ENCODE measurements around the gene UGT1A10. TPM values are rescaled to one million over a fixed set of nuclear protein-coding genes. Genes with fewer than 3 reads are reported as not detected.

The UGT1A10 gene
- total RNA-seq, 1 experiment from 2014 or later: not detected

DNA sequence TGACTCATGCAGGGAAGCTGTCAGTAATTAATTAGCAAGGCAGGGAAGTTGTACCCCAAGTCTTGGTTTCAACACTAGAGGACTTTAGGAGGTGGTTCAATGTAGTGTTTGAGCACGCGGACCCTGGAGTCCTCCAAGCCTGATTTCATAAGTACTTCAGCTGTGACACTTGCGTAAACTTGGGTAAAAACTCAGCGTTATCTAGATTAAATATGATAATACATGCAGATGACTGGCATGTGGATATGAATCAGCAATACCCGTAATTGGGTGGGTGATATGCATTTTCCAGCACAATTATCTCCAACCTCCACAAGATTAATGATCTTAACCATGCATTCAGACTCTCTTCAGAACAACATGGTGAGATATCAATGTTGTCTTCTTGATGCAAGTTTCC is 50.7 kb downstream of the UGT1A10 start:
- Mint-ChIP-seq H3K27me3 (ENCODE audit: low read depth) (no peaks in the 10 kb centered on the region; the same call in 1 of the 2 replicates), H3K4me1 (peaks cover 20 to 26% of the 10 kb centered on the region in 2 experiments), H3K4me3 (no peak overlapping the region), H3K9me3 (no peaks in the 10 kb centered on the region; a peak in 2 of 5 replicates), H3K27ac (no peak overlapping the region), H3K36me3 (ENCODE audit: insufficient read depth in 1 of 3, low read depth in 3 of 3) (no peaks in the 10 kb centered on the region; a peak in 1 of 7 replicates)
- Histone ChIP-seq H3K18ac (ENCODE audit: insufficient read length, low read depth, low read length) (no peak overlapping the region), H3K4me1 (ENCODE audit: insufficient read depth, low read length) (peaks cover 3% of the 10 kb centered on the region; the same call in 1 of the 2 replicates), H3T11ph (ENCODE audit: low read length) (no peak overlapping the region), H3K27me3 (ENCODE audit: insufficient read depth, low read length) (no peaks in the 10 kb centered on the region), H3K14ac (ENCODE audit: insufficient read depth, low read length) (no peak overlapping the region), H4K91ac (ENCODE audit: insufficient read length, low read depth, low read length) (no peak overlapping the region), H4K8ac (replicated peaks; ENCODE audit: insufficient read length, low read depth, low read length) (no peak overlapping the region), H3K56ac (ENCODE audit: insufficient read length, low read depth, low read length) (no peak overlapping the region), H3K23ac (ENCODE audit: insufficient read length, low read depth, low read length) (no peak overlapping the region), H4K20me1 (ENCODE audit: control insufficient read depth, insufficient read depth, insufficient read length) (no peaks in the 10 kb centered on the region), H3K9ac (ENCODE audit: extremely low read depth, insufficient read length, low read length) (no peak overlapping the region), H2BK15ac (ENCODE audit: low read depth, low read length) (no peak overlapping the region), H3K27ac (ENCODE audit: insufficient read length, low read depth, low read length) (no peak overlapping the region), H2BK5ac (ENCODE audit: insufficient read length, low read length) (no peak overlapping the region), H3K79me2 (ENCODE audit: insufficient read depth, low read length) (no peaks in the 10 kb centered on the region), H3K9me3 (ENCODE audit: control insufficient read depth, low read depth, low read length) (no peaks in the 10 kb centered on the region), H3K79me1 (ENCODE audit: insufficient read depth, low read depth, low read length, poor library complexity, severe bottlenecking) (no peaks in the 10 kb centered on the region), H2BK12ac (ENCODE audit: insufficient read length, low read depth, low read length) (no peak overlapping the region), H2AK5ac (ENCODE audit: insufficient read length, low read length) (no peak overlapping the region), H3K4ac (ENCODE audit: low read depth, low read length) (no peak overlapping the region), H2BK20ac (ENCODE audit: low read depth, low read length, poor library complexity, severe bottlenecking) (no peak overlapping the region), H3K4me2 (ENCODE audit: insufficient read depth, insufficient read length, low read length) (no peak overlapping the region), H3K23me2 (ENCODE audit: insufficient read length, low read depth, low read length, poor library complexity, severe bottlenecking) (no peaks in the 10 kb centered on the region), H2BK120ac (ENCODE audit: low read depth, low read length, poor library complexity, severe bottlenecking) (no peak overlapping the region), H4K5ac (ENCODE audit: insufficient read length, low read depth, low read length) (no peak overlapping the region), H2AFZ (ENCODE audit: low read length) (no peak overlapping the region)
- no peak for DNase-seq
- TF ChIP-seq, protein P1, sequence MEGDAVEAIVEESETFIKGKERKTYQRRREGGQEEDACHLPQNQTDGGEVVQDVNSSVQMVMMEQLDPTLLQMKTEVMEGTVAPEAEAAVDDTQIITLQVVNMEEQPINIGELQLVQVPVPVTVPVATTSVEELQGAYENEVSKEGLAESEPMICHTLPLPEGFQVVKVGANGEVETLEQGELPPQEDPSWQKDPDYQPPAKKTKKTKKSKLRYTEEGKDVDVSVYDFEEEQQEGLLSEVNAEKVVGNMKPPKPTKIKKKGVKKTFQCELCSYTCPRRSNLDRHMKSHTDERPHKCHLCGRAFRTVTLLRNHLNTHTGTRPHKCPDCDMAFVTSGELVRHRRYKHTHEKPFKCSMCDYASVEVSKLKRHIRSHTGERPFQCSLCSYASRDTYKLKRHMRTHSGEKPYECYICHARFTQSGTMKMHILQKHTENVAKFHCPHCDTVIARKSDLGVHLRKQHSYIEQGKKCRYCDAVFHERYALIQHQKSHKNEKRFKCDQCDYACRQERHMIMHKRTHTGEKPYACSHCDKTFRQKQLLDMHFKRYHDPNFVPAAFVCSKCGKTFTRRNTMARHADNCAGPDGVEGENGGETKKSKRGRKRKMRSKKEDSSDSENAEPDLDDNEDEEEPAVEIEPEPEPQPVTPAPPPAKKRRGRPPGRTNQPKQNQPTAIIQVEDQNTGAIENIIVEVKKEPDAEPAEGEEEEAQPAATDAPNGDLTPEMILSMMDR (conservative IDR thresholded peaks at IDR 0.05): no peak
- WGBS (ENCODE audit: extremely low coverage, insufficient read length, low lambda C conversion rate): no CpG with 5 or more reads among the region's 5 CpGs
